ENCODE measurements around the gene NOB1. TPM values are rescaled to one million over a fixed set of nuclear protein-coding genes. Genes with fewer than 3 reads are reported as not detected.

The NOB1 gene
- total and polyA plus RNA-seq, 9 of the 15 experiments (the other 6 are each of a cell fraction or from before 2014, with no cell fraction given) = 42.4 to 148 (median 116) TPM

DNA sequence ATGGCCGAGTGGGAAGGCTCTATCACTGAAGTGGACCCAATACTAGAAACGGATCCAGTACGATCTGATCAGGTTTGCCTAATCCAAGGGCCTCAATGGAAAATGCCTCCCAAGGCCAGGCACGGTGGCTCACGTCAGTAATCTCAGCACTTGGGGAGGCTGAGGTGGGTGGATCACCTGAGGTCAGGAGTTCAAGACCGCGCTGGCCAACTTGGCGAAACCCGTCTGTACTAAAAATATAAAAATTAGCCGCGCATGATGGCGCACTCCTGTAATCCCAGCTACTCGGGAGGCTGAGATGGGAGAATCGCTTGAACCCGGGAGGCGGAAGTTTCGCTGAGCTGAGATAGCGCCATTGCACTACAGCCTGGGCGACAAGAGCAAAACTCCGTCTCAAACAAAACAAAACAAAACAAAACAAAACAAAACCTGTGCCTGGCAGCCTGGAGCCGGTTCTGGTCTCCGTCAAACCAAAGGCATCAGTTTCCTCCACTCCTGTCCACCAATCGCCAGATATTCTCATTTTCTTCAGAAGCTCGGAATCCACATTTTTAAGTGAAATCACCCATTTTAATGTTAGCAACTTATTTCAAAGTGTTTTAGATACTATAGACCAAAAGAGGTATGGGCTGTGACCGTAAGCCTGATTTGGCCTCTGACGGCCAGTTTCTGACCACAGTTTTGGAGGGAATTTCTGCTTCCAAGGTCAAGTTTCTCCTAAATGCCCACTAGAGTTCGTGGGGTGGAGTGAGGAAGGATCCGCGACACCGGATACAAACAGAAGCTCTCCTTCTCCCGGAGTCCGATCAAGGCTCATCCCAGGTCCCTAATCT lies 29.0 kb downstream of the NOB1 start (continued):
- TF ChIP-seq GATAD2B (IDR thresholded peaks at IDR 0.05; ENCODE audit: borderline replicate concordance) = peak; percentile 34; the same call in 1 of the 2 replicates
- TF ChIP-seq, protein P1, sequence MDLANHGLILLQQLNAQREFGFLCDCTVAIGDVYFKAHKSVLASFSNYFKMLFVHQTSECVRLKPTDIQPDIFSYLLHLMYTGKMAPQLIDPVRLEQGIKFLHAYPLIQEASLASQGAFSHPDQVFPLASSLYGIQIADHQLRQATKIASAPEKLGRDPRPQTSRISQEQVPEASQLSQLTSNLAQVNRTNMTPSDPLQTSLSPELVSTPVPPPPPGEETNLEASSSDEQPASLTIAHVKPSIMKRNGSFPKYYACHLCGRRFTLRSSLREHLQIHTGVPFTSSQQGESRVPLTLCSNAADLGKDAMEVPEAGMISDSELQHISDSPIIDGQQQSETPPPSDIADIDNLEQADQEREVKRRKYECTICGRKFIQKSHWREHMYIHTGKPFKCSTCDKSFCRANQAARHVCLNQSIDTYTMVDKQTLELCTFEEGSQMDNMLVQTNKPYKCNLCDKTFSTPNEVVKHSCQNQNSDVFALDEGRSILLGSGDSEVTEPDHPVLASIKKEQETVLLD (IDR thresholded peaks at IDR 0.05) = peak; percentile 45; the same call in 1 of the 2 replicates
- TF ChIP-seq, protein P2, sequence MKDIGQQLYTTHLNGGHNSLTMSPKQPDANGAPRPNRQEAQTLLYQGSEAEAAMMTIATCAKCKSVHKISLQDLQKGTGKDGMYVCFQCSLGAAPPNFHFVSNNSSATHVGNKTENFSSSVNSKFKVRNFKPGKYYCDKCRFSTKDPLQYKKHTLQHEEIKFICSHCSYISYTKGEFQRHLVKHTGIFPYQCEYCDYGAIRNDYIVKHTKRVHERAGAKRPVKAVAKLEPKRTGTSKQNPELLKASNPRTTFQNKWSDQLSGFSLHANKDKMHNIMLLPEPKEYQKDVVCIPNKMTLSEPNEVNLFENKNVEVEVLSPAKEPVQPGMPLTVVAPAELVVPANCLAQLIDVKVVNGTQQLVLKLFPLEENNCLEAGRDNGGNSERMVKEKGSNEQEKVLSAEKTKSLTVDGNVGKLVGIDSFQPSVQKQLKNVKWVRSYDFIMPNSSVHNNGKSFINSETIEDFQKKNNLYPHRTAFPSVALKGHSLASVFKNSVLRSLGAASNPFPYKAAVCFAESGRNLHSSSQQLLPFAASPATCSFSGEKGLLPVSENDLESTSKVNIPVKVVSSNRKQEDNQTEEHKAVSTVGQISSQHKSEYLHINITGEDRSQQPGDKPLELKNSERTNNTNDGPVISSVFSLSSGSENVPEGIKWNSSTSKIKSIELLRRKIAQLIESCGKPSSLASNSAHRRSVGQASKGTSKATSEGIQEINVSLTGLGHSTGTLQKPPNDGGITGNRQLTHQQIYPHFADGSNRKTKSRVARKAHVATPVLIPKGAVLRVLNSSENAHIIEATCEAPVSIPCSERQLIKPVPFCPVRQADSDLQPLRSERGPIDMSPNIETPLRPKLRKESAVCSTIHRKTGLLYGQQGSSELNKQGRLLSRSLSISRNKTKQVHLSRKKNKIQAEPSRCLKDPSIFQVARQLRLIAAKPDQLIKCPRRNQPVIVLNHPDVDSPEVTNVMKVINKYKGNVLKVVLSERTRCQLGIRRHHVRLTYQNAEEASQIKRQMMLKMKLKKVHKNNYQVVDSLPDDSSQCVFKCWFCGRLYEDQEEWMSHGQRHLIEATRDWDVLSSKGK (CRISPR knock-in tag; IDR thresholded peaks at IDR 0.05) = no peak
- TF ChIP-seq, protein P3, sequence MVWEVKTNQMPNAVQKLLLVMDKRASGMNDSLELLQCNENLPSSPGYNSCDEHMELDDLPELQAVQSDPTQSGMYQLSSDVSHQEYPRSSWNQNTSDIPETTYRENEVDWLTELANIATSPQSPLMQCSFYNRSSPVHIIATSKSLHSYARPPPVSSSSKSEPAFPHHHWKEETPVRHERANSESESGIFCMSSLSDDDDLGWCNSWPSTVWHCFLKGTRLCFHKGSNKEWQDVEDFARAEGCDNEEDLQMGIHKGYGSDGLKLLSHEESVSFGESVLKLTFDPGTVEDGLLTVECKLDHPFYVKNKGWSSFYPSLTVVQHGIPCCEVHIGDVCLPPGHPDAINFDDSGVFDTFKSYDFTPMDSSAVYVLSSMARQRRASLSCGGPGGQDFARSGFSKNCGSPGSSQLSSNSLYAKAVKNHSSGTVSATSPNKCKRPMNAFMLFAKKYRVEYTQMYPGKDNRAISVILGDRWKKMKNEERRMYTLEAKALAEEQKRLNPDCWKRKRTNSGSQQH (CRISPR knock-in tag; IDR thresholded peaks at IDR 0.05) = no peak
- TF ChIP-seq KLF10 (CRISPR knock-in tag; IDR thresholded peaks at IDR 0.05) = no peak
- TF ChIP-seq, protein P4, sequence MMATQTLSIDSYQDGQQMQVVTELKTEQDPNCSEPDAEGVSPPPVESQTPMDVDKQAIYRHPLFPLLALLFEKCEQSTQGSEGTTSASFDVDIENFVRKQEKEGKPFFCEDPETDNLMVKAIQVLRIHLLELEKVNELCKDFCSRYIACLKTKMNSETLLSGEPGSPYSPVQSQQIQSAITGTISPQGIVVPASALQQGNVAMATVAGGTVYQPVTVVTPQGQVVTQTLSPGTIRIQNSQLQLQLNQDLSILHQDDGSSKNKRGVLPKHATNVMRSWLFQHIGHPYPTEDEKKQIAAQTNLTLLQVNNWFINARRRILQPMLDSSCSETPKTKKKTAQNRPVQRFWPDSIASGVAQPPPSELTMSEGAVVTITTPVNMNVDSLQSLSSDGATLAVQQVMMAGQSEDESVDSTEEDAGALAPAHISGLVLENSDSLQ (IDR thresholded peaks at IDR 0.05) = no peak
- no peak for TF ChIP-seq ZNF445 (CRISPR knock-in tag; IDR thresholded peaks at IDR 0.05; ENCODE audit: low read depth)
- TF ChIP-seq, protein P5, sequence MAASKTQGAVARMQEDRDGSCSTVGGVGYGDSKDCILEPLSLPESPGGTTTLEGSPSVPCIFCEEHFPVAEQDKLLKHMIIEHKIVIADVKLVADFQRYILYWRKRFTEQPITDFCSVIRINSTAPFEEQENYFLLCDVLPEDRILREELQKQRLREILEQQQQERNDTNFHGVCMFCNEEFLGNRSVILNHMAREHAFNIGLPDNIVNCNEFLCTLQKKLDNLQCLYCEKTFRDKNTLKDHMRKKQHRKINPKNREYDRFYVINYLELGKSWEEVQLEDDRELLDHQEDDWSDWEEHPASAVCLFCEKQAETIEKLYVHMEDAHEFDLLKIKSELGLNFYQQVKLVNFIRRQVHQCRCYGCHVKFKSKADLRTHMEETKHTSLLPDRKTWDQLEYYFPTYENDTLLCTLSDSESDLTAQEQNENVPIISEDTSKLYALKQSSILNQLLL (CRISPR knock-in tag; IDR thresholded peaks at IDR 0.05; ENCODE audit: borderline replicate concordance) = no peak
- TF ChIP-seq CGGBP1 (CRISPR knock-in tag; IDR thresholded peaks at IDR 0.05) = no peak
- peak in 1 of 3 experiments; percentile 57 for TF ChIP-seq YY1 (IDR thresholded peaks at IDR 0.05; ENCODE audit: borderline replicate concordance in 1 of 3, control insufficient read depth in 1 of 3, extremely low read depth in 1 of 3, insufficient read depth in 3 of 3, insufficient read length in 1 of 3, insufficient replicate concordance in 2 of 3, low read depth in 1 of 3, low read length in 2 of 3)
- TF ChIP-seq CBFA2T2 (conservative IDR thresholded peaks at IDR 0.05) = no peak

All from K562 (cell line).